Parathyroid adenoma (tissue), 2 donors: ENCODE results near the gene TTLL10.

ENCODE experiments used
- H2AFZ ChIP-seq: fragments of 300-600 bp; sonication (generic); one replicate; pipeline ENCODE4 v1.7.0; 2017; ENCODE audit warnings: antibody characterized with exemption, mild to moderate bottlenecking
- H3K27ac ChIP-seq: fragments of 300-600 bp; sonication (generic); one replicate; pipeline ENCODE4 v1.7.0; 2017
- H3K27me3 ChIP-seq: fragments of 300-600 bp; sonication (generic); one replicate; pipeline ENCODE4 v1.7.0; 2017; ENCODE audit warnings: low read length; ENCODE audit not compliant: control insufficient read depth, insufficient read depth
- H3K36me3 ChIP-seq: fragments of 300-600 bp; sonication (generic); one replicate; pipeline ENCODE4 v1.7.0; 2017; ENCODE audit warnings: low read length; ENCODE audit not compliant: control insufficient read depth, insufficient read depth
- H3K4me1 ChIP-seq: fragments of 300-600 bp; sonication (generic); one replicate; pipeline ENCODE4 v1.7.0; 2017; ENCODE audit warnings: control low read depth
- H3K4me2 ChIP-seq: fragments of 300-600 bp; sonication (generic); one replicate; pipeline ENCODE4 v1.7.0; 2017; ENCODE audit warnings: low read length
- H3K4me3 ChIP-seq: fragments of 300-600 bp; sonication (generic); one replicate; pipeline ENCODE4 v1.7.0; 2017; ENCODE audit warnings: low read depth, low read length
- H3K79me2 ChIP-seq: fragments of 300-600 bp; sonication (generic); one replicate; pipeline ENCODE4 v1.7.0; 2017; ENCODE audit warnings: control low read depth
- H3K9ac ChIP-seq: fragments of 300-600 bp; sonication (generic); one replicate; pipeline ENCODE4 v1.7.0; 2017; ENCODE audit warnings: mild to moderate bottlenecking
- H3K9me3 ChIP-seq: fragments of 300-600 bp; sonication (generic); one replicate; pipeline ENCODE4 v1.7.0; 2017; ENCODE audit warnings: low read length; ENCODE audit not compliant: control insufficient read depth
- TF ChIP-seq, protein P1 (sequence below): fragments of 300-600 bp; sonication (generic); IDR thresholded peaks from one replicate; pipeline ENCODE4 v1.7.0; 2017; ENCODE audit warnings: antibody characterized with exemption, mild to moderate bottlenecking
- donor health status: primary hyperparathyroidism.

Gene TTLL10

GRCh38 chr1:1229770-1230169 lies 56.1 kb downstream of the TTLL10 start:
- Histone ChIP-seq H3K27ac (no peak overlapping the region), H3K4me2 (no peak overlapping the region), H3K27me3 (no peaks in the 10 kb centered on the region), H3K4me1 (peaks cover 5% of the 10 kb centered on the region), H3K9me3 (no peaks in the 10 kb centered on the region), H3K9ac (no peak overlapping the region), H3K79me2 (peaks cover 33% of the 10 kb centered on the region), H3K4me3 (no peak overlapping the region), H2AFZ (no peak overlapping the region), H3K36me3 (no peaks in the 10 kb centered on the region)
- TF ChIP-seq, protein P1, sequence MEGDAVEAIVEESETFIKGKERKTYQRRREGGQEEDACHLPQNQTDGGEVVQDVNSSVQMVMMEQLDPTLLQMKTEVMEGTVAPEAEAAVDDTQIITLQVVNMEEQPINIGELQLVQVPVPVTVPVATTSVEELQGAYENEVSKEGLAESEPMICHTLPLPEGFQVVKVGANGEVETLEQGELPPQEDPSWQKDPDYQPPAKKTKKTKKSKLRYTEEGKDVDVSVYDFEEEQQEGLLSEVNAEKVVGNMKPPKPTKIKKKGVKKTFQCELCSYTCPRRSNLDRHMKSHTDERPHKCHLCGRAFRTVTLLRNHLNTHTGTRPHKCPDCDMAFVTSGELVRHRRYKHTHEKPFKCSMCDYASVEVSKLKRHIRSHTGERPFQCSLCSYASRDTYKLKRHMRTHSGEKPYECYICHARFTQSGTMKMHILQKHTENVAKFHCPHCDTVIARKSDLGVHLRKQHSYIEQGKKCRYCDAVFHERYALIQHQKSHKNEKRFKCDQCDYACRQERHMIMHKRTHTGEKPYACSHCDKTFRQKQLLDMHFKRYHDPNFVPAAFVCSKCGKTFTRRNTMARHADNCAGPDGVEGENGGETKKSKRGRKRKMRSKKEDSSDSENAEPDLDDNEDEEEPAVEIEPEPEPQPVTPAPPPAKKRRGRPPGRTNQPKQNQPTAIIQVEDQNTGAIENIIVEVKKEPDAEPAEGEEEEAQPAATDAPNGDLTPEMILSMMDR: no peak

DNA sequence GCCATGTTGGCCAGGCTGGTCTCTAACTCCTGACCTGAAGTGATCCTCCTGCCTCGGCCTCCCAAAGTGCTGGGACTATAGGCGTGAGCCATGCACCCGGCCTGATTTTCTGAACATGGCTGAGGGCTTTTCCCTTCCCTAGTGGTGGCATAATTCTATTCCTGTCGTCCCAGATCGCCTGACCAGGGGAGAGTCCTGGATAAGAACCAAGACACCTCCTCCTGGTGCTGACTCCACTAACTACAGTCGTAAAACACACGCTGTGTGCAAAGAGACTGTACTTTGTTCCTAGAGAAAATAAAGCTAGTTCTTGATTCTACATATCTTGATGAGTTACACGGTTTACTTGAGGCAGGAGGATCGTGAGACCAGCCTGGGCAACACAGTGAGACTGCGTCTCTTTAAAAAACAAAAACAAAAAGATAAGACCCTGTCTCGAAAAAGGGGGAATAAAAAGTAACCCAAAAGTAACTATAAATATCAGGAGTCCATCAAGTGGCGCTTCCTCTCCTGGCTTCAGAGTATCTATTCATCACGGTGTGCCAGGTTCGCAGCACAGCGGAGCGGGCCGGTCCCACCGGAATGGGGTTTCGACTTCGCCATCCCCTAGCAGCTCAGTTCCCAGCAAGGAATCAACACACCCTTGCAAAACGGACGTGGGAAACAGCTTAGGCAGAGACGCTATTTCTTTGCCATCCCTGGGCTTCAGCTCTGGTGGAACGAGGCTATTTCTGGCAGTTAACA lies 57.1 kb downstream of the TTLL10 start:
- H3K27me3 ChIP-seq: no peaks in the 10 kb centered on the region
- TF ChIP-seq, protein P1: no peak
- peak overlapping the region; percentile 74 for H3K4me3 ChIP-seq
- H3K4me2 ChIP-seq: peak overlapping the region; percentile 68
- peaks cover 5% of the 10 kb centered on the region for H3K4me1 ChIP-seq
- no peak overlapping the region for H3K27ac ChIP-seq
- H3K36me3 ChIP-seq: no peaks in the 10 kb centered on the region
- no peaks in the 10 kb centered on the region for H3K9me3 ChIP-seq
- peak overlapping the region; percentile 75 for H2AFZ ChIP-seq
- H3K79me2 ChIP-seq: peaks cover 33% of the 10 kb centered on the region
- H3K9ac ChIP-seq: no peak overlapping the region

- Histone ChIP-seq H3K4me3 (peak within 1 kb of the TSS; percentile 74), H3K27ac (peak within 1 kb of the TSS; percentile 65), H3K9ac (peak within 1 kb of the TSS; percentile 53), H3K79me2 (peaks cover 33% of the 10 kb centered on the region), H3K4me2 (peak within 1 kb of the TSS; percentile 68), H3K4me1 (peaks cover 5% of the 10 kb centered on the region), H3K36me3 (no peaks in the 10 kb centered on the region), H3K9me3 (no peaks in the 10 kb centered on the region), H2AFZ (peak within 1 kb of the TSS; percentile 75), H3K27me3 (no peaks in the 10 kb centered on the region)
- TF ChIP-seq, protein P1: no peak
Measured at GRCh38 chr1:1231400-1232207, 57.9 kb downstream of the TTLL10 start, which contains the start of gene SDF4. Gene SDF4, minus strand, starts transcription at chr1:1232001. Its CDS starts 3,229 bp downstream, at chr1:1228772.

DNA sequence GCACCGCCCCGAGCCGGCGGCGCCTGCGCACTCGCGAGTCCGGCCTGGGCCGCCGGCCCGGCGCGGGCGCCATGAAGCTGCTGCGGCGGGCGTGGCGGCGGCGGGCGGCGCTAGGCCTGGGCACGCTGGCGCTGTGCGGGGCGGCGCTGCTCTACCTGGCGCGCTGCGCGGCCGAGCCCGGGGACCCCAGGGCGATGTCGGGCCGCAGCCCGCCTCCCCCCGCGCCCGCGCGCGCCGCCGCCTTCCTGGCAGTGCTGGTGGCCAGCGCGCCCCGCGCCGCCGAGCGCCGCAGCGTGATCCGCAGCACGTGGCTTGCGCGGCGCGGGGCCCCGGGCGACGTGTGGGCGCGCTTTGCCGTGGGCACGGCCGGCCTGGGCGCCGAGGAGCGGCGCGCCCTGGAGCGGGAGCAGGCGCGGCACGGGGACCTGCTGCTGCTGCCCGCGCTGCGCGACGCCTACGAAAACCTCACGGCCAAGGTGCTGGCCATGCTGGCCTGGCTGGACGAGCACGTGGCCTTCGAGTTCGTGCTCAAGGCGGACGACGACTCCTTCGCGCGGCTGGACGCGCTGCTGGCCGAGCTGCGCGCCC lies 58.6 kb downstream of the TTLL10 start, which contains the start of gene B3GALT6:
Gene B3GALT6, plus strand, starts transcription at position 30 of the 588 bp plus-strand sequence. Its CDS starts 42 bp downstream, at position 72.
- Histone ChIP-seq H3K27ac (peak within 1 kb of the TSS; percentile 65), H2AFZ (peak within 1 kb of the TSS; percentile 75), H3K27me3 (no peaks in the 10 kb centered on the region), H3K4me1 (peaks cover 5% of the 10 kb centered on the region), H3K9ac (peak within 1 kb of the TSS; percentile 53), H3K4me3 (peak within 1 kb of the TSS; percentile 74), H3K4me2 (peak within 1 kb of the TSS; percentile 68), H3K9me3 (no peaks in the 10 kb centered on the region), H3K79me2 (peaks cover 33% of the 10 kb centered on the region), H3K36me3 (no peaks in the 10 kb centered on the region)
- TF ChIP-seq, protein P1: no peak
